HG03442 (cell line): Measurements from ENCODE around the gene TOM1L2.

ENCODE experiments used
- ATAC-seq: cut with Tn5 transposase; IDR thresholded peaks from one replicate; pipeline ENCODE4 v1.9.1; 2021; ENCODE audit warnings: mild to moderate bottlenecking, moderate library complexity; ENCODE audit not compliant: unreplicated experiment

TOM1L2 gene

DNA sequence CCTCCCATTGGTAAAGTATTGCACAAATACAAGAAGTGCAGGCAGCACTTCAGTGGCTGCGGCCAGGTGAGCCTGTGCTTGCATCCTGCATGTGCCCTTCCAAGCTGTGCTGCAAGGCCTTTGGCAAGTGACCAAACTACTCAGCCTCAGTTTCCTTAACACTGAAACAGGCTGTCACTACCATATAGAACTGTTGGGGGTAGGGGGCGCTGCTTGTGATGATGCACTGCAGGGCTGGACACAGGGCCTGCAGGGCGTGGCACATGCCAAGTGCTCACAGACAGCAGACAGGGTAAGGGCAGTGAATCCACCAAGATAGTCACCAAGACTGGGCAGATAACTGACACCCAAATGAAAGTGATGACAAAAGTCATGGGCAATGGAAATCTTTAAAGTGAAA lies 69.8 kb downstream of the TOM1L2 start:
- ATAC-seq = no peak

GRCh38 chr17:17900615-17901520 lies 71.3 kb downstream of the TOM1L2 start:
- ATAC-seq = no peak

DNA sequence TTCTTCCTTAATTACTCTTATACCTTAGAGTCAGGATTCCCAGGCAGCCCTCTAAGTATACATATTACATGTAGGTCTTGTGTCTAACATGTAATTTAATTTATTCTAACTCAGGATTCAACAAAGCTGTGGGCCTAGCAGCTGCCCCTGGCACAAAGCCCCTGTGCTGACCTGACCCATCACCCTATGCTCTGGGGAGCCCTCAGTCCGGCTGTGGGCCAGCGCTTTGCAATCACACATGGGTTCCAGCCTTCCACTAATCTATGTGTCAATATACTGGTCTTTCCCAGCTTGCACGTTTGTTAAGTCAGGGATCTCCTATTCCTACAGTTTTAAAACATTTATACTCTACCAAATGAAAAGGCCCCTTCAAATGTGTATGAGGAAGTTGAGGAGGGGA lies 72.7 kb downstream of the TOM1L2 start:
- no peak for ATAC-seq

- ATAC-seq = no peak
Observed at GRCh38 chr17:17898673-17899072, 73.5 kb downstream of the TOM1L2 start.

- ATAC-seq = no peak
Observed at GRCh38 chr17:17897442-17897841, 74.8 kb downstream of the TOM1L2 start.

DNA sequence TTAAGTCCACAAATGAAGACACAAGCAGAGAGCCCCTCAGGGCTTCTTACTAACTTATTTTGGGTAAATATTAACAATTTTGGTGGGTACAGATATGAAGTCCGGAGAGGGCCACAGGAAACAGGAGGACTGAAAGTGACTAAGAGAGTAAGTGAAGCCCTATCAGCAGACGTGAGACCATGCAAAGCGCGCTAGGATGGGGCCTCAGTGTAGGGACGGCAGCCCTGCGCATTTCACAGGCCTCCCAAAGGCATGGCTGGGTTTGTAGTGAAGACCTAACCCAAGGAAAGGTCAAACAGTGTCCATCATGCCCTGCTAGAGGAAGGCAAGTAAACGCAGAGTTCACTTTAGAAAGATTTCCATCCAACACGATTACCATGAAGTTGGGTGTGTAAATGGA lies 75.5 kb downstream of the TOM1L2 start:
- no peak for ATAC-seq

DNA sequence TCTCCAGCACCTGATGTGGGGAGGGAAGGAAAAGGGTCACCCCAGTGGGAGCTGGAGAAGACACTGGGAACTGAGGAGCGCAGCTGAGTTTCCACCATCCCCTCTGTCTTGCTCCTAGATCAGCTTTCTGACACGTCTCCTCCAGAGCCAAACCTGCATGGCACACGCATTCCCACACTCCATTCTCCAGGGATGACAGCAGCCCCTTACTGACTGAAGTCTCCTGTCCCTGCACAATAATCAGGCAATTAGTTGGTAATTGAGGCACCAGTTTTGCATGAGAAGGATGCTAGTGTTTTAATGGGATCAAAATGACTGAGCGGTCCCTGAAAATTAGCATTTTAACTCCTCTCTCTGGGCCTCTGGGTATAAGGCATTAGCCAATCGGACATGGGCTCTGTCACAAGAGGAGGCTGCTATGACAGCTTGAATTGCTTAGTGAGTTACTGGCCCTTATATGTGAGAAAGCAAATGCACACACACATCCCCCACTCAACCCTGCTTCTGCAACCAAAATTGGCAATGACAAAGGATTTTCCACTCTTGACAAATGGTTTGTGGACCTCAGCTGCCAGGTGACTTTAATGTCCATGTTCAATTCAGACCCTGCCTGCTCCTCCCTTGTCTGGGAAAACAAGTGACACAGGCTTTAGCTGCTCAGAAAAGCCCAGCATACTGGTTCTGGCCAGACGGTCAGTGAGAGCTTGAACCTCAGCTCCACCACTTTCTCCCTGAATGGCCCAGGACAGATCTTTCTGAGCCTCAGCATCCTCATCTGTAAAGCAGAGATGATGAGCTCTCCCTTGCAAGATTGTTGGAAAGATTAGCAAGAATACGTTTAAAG lies 78.2 kb downstream of the TOM1L2 start:
- ATAC-seq = no peak

- no peak for ATAC-seq
Observed at GRCh38 chr17:17892731-17893130, 79.5 kb downstream of the TOM1L2 start.

DNA sequence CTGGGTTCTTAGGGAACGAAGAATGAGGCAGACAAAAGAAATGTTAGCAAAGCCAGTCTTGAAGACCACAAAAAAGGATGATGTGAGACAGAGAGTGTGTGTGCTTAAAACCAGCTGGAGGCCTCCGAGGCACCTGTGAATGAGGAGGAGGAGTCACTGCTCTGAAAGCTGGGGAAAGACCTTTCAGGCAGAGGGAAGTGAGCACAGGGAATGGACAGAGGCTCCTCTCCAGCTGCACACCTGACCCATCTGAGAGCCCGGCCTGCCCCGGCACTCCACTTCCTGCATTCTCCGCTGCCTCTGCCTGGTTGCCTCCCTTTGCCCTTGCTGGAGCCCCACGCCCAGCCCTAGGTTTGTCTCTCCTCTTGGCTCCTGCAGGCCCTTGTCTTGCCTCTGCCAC lies 80.2 kb downstream of the TOM1L2 start:
- ATAC-seq = no peak

DNA sequence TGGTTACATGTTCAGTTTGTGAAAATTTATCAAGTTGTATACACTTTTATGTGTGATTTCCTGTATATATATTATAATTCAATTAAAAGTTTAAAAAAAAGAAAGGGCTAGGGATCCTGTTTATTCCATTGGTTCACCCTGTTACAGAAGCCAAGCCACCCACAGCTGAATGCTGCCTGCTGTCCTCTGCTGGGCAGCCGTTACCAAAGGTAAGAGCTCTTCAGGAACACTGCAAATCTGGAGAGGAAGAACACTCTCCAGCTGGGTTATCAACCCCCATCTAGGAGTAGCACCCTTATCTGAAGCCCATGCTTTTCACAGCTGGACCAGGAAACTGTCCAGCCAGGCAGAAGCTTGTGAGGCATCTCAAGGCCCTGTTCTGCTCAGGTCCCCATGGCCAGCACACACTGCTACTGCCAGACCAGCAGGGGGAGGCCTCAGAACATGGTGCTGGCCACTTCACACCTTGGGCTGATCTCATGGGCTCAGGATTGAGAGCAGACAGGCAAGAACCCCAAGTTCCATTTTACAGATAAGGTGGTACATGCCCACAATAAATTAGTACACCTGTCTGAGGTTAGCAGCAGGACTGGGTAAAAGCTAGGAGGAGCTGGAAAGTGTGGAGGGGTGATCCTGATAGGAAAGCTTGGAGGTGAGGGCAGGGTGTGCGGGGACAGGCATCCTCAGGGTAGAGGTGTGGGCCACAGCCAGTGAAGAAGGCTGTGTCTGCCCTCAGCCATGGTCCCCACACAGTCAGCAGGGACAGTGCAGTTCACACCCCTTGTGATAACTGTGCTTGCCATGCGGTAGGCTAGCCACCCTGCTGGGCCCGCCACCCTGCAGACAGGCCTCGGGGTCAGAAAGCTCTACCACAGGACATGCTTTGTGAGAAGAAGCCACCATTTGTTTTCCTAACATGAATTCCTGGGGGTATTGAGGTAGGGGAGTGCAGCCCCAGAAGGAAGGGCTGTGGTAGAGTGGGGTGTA lies 81.1 kb downstream of the TOM1L2 start:
- peak; percentile 49 for ATAC-seq

DNA sequence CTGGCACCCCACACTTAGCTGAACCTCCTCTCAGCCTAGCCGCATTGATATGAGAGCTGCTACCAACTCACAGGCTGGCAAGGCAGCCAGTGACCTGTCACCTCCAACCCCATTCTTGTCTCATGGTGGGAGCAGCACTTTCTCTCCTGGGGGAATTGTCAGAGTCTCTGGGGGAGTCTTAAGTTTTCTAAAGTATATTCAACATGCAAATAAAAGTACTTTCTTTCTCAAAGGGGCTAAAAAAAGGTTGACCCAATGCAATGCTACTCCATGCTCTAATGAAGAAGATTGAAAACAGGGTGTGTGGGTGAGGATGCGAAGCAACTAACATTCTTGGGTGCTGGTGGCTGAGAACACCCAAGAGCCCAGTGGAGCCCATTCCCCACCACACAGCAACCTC lies 82.3 kb downstream of the TOM1L2 start:
- ATAC-seq = no peak

GRCh38 chr17:17888821-17889220 lies 83.4 kb downstream of the TOM1L2 start:
- no peak for ATAC-seq

- ATAC-seq = no peak
Observed at GRCh38 chr17:17888371-17888770, 83.8 kb downstream of the TOM1L2 start.

DNA sequence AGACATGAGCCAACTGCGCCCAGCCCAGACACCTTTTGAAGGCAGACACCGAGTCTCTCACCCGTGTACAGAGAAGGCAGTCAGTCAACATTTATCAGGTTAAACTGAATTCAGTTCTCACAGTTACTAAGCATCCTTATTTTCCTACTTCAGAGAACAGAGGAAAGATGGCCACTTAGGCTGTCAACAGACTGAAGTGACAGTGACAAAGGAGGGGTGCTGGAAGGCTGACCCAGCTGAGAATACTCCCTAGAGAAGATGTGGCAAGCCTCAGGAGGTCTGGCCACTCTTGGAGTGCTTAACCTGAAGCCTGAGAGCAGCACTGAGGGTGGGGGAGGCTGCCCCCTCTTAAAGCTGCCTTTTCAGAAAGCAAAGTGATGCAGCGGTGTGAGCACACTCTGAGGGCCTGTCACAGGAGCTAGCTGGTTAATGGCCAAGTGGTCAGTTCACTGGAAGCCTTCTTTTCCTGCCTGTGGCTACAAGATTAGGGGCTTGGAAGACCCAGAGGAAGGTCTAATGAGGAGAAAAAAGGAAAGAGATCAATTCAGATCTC lies 84.4 kb downstream of the TOM1L2 start:
- ATAC-seq = no peak

GRCh38 chr17:17886726-17887125 lies 85.5 kb downstream of the TOM1L2 start:
- ATAC-seq = no peak

DNA sequence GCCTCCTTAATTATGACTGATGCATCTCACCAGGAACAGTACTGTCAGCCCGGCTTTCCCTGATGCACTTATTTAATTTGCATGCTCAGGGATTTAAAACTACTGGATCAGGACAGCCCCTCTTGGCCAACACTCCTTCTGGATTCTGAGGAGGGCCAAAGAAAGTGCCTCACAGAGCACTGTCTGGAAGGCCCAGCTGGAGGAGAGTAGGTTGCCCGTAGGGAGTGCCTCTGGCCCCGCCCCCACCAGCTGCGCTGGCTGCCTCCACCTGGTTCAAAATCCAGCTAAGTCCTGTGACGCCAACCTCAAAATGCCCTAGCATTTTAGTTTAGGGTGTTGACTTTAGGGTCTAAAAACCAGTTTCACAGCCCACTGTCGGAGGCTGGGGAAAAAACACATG lies 86.0 kb downstream of the TOM1L2 start:
- ATAC-seq = no peak

GRCh38 chr17:17884391-17885357 lies 87.5 kb downstream of the TOM1L2 start:
- no peak for ATAC-seq

- no peak for ATAC-seq
Observed at GRCh38 chr17:17883801-17884200, 88.4 kb downstream of the TOM1L2 start.

DNA sequence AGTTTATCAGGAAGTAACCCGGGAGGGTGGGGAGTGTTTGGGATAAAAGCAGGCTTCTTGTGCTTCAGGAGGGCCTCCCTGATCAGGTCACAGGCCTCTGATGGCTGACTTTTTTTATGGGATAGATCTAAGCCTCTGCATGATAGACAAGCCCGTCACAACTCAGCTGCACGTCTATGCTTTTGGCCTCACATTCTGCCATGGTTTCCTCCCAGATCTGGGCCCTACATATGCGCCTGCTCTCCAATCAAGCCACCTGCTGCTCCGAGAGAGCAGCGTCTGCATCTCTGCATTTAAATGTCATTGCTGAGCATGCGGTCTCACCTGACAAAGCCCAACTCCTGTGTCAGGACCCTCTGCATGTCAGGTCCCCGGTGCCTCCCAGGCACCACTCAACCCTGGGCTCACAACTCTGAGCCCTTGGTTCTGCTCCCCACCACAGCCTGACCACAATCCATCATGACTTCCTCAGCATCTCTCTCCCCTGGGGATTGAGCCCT lies 90.1 kb downstream of the TOM1L2 start:
- no peak for ATAC-seq
